SK-N-SH (cell line): ENCODE results near the gene GALNT18. TPM values are rescaled to one million over a fixed set of nuclear protein-coding genes. Genes with fewer than 3 reads are reported as not detected.

Experiments used
- CTCF ChIA-PET: fragments of 300-600, 350-600 bp; formaldehyde crosslinking; extraction: SDS; loops from one replicate; lab custom pipeline; 2021; lab: Yijun Ruan, JAX
- POLR2A ChIA-PET: fragments of 350-600 bp; sonication (Branson Sonifier 250); formaldehyde crosslinking; extraction: SDS; loops from one replicate; lab custom pipeline; 2020; ENCODE audit warnings: antibody characterized with exemption, inconsistent platforms; lab: Yijun Ruan, JAX
- DNase-seq: peaks from one replicate; pipeline ENCODE4 v3.0.0; 2012
- H2AFZ ChIP-seq: fragments of 200-600 bp; sonication (generic); 2 replicates; pipeline ENCODE4 v1.8.1; 2016; ENCODE audit warnings: antibody characterized with exemption, mild to moderate bottlenecking, low read depth
- H3F3A ChIP-seq: fragments of 200-600 bp; sonication (generic); replicated peaks from 2 replicates; pipeline ENCODE3; 2016; ENCODE audit warnings: antibody characterized with exemption, mild to moderate bottlenecking; ENCODE audit not compliant: insufficient read depth
- H3K27ac ChIP-seq, 2 experiments: fragments of 200-500 bp in 1 of 2; fragments of 200-600 bp in 1 of 2; sonication (Bioruptor generic) in 1 of 2; sonication (generic), shearing (Covaris generic) in 1 of 2; 2 replicates each; pipeline versions ENCODE4 v1.5.1 to v1.6.1; 2014 to 2016; ENCODE audit warnings: low read depth in 2 of 2, inconsistent platforms in 1 of 2, low read length in 1 of 2, mild to moderate bottlenecking in 1 of 2, mixed read lengths in 1 of 2
- H3K27me3 ChIP-seq: fragments of 200-600 bp; sonication (generic), shearing (Covaris generic); 2 replicates; pipeline ENCODE4 v1.6.1; 2016; ENCODE audit warnings: mixed run types; ENCODE audit not compliant: insufficient read depth
- H3K36me3 ChIP-seq, 2 experiments: fragments of 200-500 bp in 1 of 2; fragments of 200-600 bp in 1 of 2; sonication (Bioruptor generic) in 1 of 2; sonication (generic) in 1 of 2; replicated peaks in 1 of 2; 2 replicates each; pipeline versions ENCODE3 to v1.5.1; 2014 to 2016; ENCODE audit warnings: low read length in 1 of 2, mild to moderate bottlenecking in 1 of 2; ENCODE audit not compliant: insufficient read depth in 2 of 2, control insufficient read depth in 1 of 2
- H3K4me1 ChIP-seq, 2 experiments: fragments of 200-500 bp in 1 of 2; fragments of 200-600 bp in 1 of 2; sonication (Bioruptor generic) in 1 of 2; sonication (generic), shearing (Covaris generic) in 1 of 2; 2 replicates each; pipeline versions ENCODE4 v1.5.1 to v1.6.1; 2014 to 2016; ENCODE audit warnings: low read depth in 1 of 2, low read length in 1 of 2, mixed run types in 1 of 2; ENCODE audit not compliant: insufficient read depth in 2 of 2, control insufficient read depth in 1 of 2
- H3K4me2 ChIP-seq: fragments of 200-600 bp; sonication (generic), shearing (Covaris generic); 2 replicates; pipeline ENCODE4 v1.6.1; 2017; ENCODE audit warnings: mixed run types
- H3K4me3 ChIP-seq, 2 experiments: fragments of 200-500 bp in 1 of 2; fragments of 200-600 bp in 1 of 2; sonication (Bioruptor generic) in 1 of 2; sonication (generic), shearing (Covaris generic) in 1 of 2; 2 replicates each; pipeline versions ENCODE4 v1.5.1 to v1.8.1; 2014 to 2016; ENCODE audit warnings: low read depth in 2 of 2, inconsistent platforms in 1 of 2, low read length in 1 of 2, mild to moderate bottlenecking in 1 of 2, mixed read lengths in 1 of 2, moderate library complexity in 1 of 2
- H3K79me2 ChIP-seq: fragments of 200-600 bp; sonication (generic); 2 replicates; pipeline ENCODE4 v1.8.1; 2017; ENCODE audit warnings: mild to moderate bottlenecking; ENCODE audit not compliant: insufficient read depth
- H3K9ac ChIP-seq: fragments of 200-600 bp; sonication (generic); 2 replicates; pipeline ENCODE4 v1.6.1; 2017; ENCODE audit warnings: mixed run types
- H3K9me2 ChIP-seq: fragments of 200-600 bp; sonication (generic); 2 replicates; pipeline ENCODE4 v1.6.1; 2017; ENCODE audit warnings: mixed run types
- H3K9me3 ChIP-seq: fragments of 200-600 bp; sonication (generic); 2 replicates; pipeline ENCODE4 v1.6.1; 2017; ENCODE audit warnings: mixed run types, mild to moderate bottlenecking, moderate library complexity
- H4K20me1 ChIP-seq: fragments of 200-600 bp; sonication (generic); 2 replicates; pipeline ENCODE4 v1.6.1; 2017; ENCODE audit warnings: mild to moderate bottlenecking, mixed run types; ENCODE audit not compliant: insufficient read depth
- CHD2 ChIP-seq: fragments of 150-350 bp; IDR thresholded peaks from 2 replicates; pipeline ENCODE4 v1.6.1; 2018; ENCODE audit warnings: low read length; ENCODE audit not compliant: partially characterized antibody
- FOSL2 ChIP-seq: IDR thresholded peaks from 2 replicates; pipeline ENCODE4 v1.4.0; 2012; ENCODE audit warnings: low read depth, mild to moderate bottlenecking, moderate library complexity, borderline replicate concordance
- FOXJ3 ChIP-seq: sonication (generic); formaldehyde crosslinking; IDR thresholded peaks from 2 replicates; pipeline ENCODE4 v1.5.1; 2020; ENCODE audit warnings: mild to moderate bottlenecking, missing genetic modification reagents
- FOXM1 ChIP-seq: IDR thresholded peaks from 2 replicates; pipeline ENCODE4 v1.4.0; 2012; ENCODE audit warnings: low read depth, mild to moderate bottlenecking
- GATA2 ChIP-seq: sonication (generic); formaldehyde crosslinking; IDR thresholded peaks from 2 replicates; pipeline ENCODE4 v1.5.0; 2020; ENCODE audit warnings: mild to moderate bottlenecking, missing genetic modification reagents
- MAX ChIP-seq: IDR thresholded peaks from 2 replicates; pipeline ENCODE4 v1.4.0; 2012; ENCODE audit warnings: low read depth
- MXI1 ChIP-seq: IDR thresholded peaks from 2 replicates; pipeline ENCODE4 v1.6.1; 2012; ENCODE audit warnings: mild to moderate bottlenecking, low read depth, low read length, improper control_type of control experiment
- NRF1 ChIP-seq: IDR thresholded peaks from 2 replicates; pipeline ENCODE4 v1.6.1; 2012; ENCODE audit warnings: low read depth, mild to moderate bottlenecking, low read length
- POLR2AphosphoS5 ChIP-seq: IDR thresholded peaks from 2 replicates; pipeline ENCODE4 v1.6.1; 2012; ENCODE audit warnings: low read depth, low read length
- RFX5 ChIP-seq: IDR thresholded peaks from 2 replicates; pipeline ENCODE4 v1.6.1; 2012; ENCODE audit warnings: mild to moderate bottlenecking, improper control_type of control experiment, low read length
- RXRA ChIP-seq: IDR thresholded peaks from 2 replicates; pipeline ENCODE4 v1.4.0; 2012; ENCODE audit warnings: low read depth, mild to moderate bottlenecking, borderline replicate concordance
- SMC3 ChIP-seq: IDR thresholded peaks from 2 replicates; pipeline ENCODE4 v1.6.1; 2012; ENCODE audit warnings: low read depth, low read length, improper control_type of control experiment
- TEAD4 ChIP-seq: IDR thresholded peaks from 2 replicates; pipeline ENCODE4 v1.4.0; 2012; ENCODE audit warnings: mild to moderate bottlenecking, borderline replicate concordance; ENCODE audit not compliant: insufficient read depth
- YY1 ChIP-seq: IDR thresholded peaks from 2 replicates; pipeline ENCODE4 v1.4.0; 2012; ENCODE audit warnings: low read depth, mild to moderate bottlenecking
- WGBS: methylation state at CpG from one replicate; pipeline ENCODE4 v1.1.6; 2017; ENCODE audit warnings: low lambda C conversion rate; 5-methylcytosine and 5-hydroxymethylcytosine counted together
- polyA plus RNA-seq, 3 experiments: library from polyadenylated mRNA; depleted of rRNA; stranded (reverse); fragments of >200 nt; gene quantifications; 2 replicates each; pipeline ENCODE4 v1.2.3, GENCODE V29; 2012
- TF ChIP-seq, protein P1 (sequence below): fragments of 200-600 bp; sonication (generic); IDR thresholded peaks from 2 replicates; pipeline ENCODE4 v1.6.1; 2017; ENCODE audit warnings: antibody characterized with exemption, mild to moderate bottlenecking, moderate library complexity
- TF ChIP-seq, protein P2 (sequence below): IDR thresholded peaks from 2 replicates; pipeline ENCODE4 v1.6.1; 2012; ENCODE audit warnings: mild to moderate bottlenecking, low read depth, low read length, moderate library complexity

GALNT18 gene
- polyA plus RNA-seq, 1 of the 3 experiments (the other 2 are of a cell fraction): 0.64 TPM

- no peaks in the 10 kb centered on the region for H3F3A ChIP-seq
- no peak overlapping the region for H3K27ac ChIP-seq
- H3K4me3 ChIP-seq: no peak overlapping the region
- no peaks in the 10 kb centered on the region for H3K9me3 ChIP-seq
- no peak overlapping the region for H3K4me2 ChIP-seq
- POLR2A ChIA-PET: no interaction called here
- H3K27me3 ChIP-seq: 0 out of 2 replicates have a peak, but pooled peaks cover 7% of the 10 kb centered on the region
- H2AFZ ChIP-seq: no peak overlapping the region
- H3K4me1 ChIP-seq: peaks cover 0 to 8% of the 10 kb centered on the region in 2 experiments; a peak in 1 of 4 replicates
- no peak overlapping the region for H3K9ac ChIP-seq
- CTCF ChIA-PET: interaction anchor here (1.0 to 5.4 kb wide), 3 partner anchors 11 to 632 kb away, joined by 3 to 23 read pairs (median 3); no protein-coding TSS in a partner anchor
- H3K36me3 ChIP-seq: no peaks in the 10 kb centered on the region
- 57% methylated on average over 5 of the region's 5 CpGs for WGBS
- no peaks in the 10 kb centered on the region for H3K9me2 ChIP-seq
- TF ChIP-seq, protein P1, sequence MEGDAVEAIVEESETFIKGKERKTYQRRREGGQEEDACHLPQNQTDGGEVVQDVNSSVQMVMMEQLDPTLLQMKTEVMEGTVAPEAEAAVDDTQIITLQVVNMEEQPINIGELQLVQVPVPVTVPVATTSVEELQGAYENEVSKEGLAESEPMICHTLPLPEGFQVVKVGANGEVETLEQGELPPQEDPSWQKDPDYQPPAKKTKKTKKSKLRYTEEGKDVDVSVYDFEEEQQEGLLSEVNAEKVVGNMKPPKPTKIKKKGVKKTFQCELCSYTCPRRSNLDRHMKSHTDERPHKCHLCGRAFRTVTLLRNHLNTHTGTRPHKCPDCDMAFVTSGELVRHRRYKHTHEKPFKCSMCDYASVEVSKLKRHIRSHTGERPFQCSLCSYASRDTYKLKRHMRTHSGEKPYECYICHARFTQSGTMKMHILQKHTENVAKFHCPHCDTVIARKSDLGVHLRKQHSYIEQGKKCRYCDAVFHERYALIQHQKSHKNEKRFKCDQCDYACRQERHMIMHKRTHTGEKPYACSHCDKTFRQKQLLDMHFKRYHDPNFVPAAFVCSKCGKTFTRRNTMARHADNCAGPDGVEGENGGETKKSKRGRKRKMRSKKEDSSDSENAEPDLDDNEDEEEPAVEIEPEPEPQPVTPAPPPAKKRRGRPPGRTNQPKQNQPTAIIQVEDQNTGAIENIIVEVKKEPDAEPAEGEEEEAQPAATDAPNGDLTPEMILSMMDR: no peak
- TF ChIP-seq, protein P2, sequence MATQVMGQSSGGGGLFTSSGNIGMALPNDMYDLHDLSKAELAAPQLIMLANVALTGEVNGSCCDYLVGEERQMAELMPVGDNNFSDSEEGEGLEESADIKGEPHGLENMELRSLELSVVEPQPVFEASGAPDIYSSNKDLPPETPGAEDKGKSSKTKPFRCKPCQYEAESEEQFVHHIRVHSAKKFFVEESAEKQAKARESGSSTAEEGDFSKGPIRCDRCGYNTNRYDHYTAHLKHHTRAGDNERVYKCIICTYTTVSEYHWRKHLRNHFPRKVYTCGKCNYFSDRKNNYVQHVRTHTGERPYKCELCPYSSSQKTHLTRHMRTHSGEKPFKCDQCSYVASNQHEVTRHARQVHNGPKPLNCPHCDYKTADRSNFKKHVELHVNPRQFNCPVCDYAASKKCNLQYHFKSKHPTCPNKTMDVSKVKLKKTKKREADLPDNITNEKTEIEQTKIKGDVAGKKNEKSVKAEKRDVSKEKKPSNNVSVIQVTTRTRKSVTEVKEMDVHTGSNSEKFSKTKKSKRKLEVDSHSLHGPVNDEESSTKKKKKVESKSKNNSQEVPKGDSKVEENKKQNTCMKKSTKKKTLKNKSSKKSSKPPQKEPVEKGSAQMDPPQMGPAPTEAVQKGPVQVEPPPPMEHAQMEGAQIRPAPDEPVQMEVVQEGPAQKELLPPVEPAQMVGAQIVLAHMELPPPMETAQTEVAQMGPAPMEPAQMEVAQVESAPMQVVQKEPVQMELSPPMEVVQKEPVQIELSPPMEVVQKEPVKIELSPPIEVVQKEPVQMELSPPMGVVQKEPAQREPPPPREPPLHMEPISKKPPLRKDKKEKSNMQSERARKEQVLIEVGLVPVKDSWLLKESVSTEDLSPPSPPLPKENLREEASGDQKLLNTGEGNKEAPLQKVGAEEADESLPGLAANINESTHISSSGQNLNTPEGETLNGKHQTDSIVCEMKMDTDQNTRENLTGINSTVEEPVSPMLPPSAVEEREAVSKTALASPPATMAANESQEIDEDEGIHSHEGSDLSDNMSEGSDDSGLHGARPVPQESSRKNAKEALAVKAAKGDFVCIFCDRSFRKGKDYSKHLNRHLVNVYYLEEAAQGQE: no peak
- TF ChIP-seq POLR2AphosphoS5: no peak
- no peak for TF ChIP-seq FOXM1
- no peak for TF ChIP-seq YY1
- TF ChIP-seq CHD2: no peak
- no peak for TF ChIP-seq TEAD4
- TF ChIP-seq GATA2 (CRISPR knock-in tag): no peak
- no peak for TF ChIP-seq RFX5
- TF ChIP-seq FOXJ3 (CRISPR knock-in tag): no peak
- H3K79me2 ChIP-seq: no peaks in the 10 kb centered on the region
- DNase-seq: no peak
- H4K20me1 ChIP-seq: no peaks in the 10 kb centered on the region
These were observed 47.0 kb upstream of the GALNT18 start for GRCh38 chr11:11668781-11669180.

GRCh38 chr11:11668274-11668673, 46.5 kb upstream of the GALNT18 start:
- H3K27me3 ChIP-seq: 0 out of 2 replicates have a peak, but pooled peaks cover 7% of the 10 kb centered on the region
- ChIA-PET CTCF (interaction anchor here (1.0 to 5.4 kb wide), 3 partner anchors 10 to 631 kb away, joined by 3 to 23 read pairs (median 3); no protein-coding TSS in a partner anchor), POLR2A (no interaction called here)
- no peaks in the 10 kb centered on the region for H4K20me1 ChIP-seq
- H3F3A ChIP-seq: no peaks in the 10 kb centered on the region
- no peaks in the 10 kb centered on the region for H3K36me3 ChIP-seq
- H3K27ac ChIP-seq: no peak overlapping the region
- H3K9me3 ChIP-seq: no peaks in the 10 kb centered on the region
- DNase-seq: peak; percentile 13
- 15% methylated on average over 3 of the region's 3 CpGs for WGBS
- H3K9me2 ChIP-seq: no peaks in the 10 kb centered on the region
- no peaks in the 10 kb centered on the region for H3K79me2 ChIP-seq
- no peak for TF ChIP-seq MXI1
- TF ChIP-seq SMC3: no peak
- no peak for TF ChIP-seq RXRA
- no peak for TF ChIP-seq MAX
- TF ChIP-seq FOSL2: no peak
- no peak for TF ChIP-seq NRF1
- TF ChIP-seq GATA2 (CRISPR knock-in tag): peak; percentile 76
- TF ChIP-seq, all 33 proteins: peak for 1
- no peak overlapping the region for H3K4me2 ChIP-seq
- H3K4me3 ChIP-seq: no peak overlapping the region
- H3K9ac ChIP-seq: no peak overlapping the region
- no peak overlapping the region for H2AFZ ChIP-seq
- peaks cover 0 to 8% of the 10 kb centered on the region in 2 experiments; a peak in 1 of 4 replicates for H3K4me1 ChIP-seq
